Upper lobe of left lung (tissue), 4 donors: Measurements from ENCODE around the gene HAUS8.

Experiments
- CTCF ChIP-seq, 6 experiments: fragments of 450-650 bp in 4 of 6; fragments of 200-600 bp in 2 of 6; sonication (generic) in 2 of 6; IDR thresholded peaks; one replicate each; pipeline ENCODE4 v1.5.1; 2016 to 2019; ENCODE audit warnings: antibody characterized with exemption in 6 of 6
- POLR2A ChIP-seq, 4 donors: fragments of 450-650 bp; IDR thresholded peaks; one replicate each; pipeline ENCODE4 v1.5.1; 2016 to 2017; ENCODE audit warnings: antibody characterized with exemption in 4 of 4, mild to moderate bottlenecking in 2 of 4

DNA sequence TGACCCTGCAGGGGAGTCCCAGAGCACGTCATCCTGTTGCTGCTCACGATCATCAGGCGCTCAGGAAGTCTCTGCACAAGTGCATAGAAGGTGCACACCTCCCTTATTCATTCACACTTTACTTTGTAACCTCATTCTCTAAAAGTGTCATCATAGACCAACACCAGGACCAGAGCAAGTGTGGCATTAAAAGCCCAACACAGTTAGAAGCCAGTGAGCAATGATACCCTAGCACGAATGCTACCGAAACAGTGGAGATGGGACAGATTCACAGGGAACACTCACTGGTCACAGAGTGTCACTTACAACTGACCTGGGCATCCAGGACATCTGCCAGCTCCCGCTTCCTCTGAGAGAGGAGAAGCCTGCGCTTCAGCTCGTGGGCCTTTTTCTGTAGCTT lies 17.0 kb downstream of the HAUS8 start:
- TF ChIP-seq POLR2A (IDR thresholded peaks at IDR 0.05) (no peak), CTCF (IDR thresholded peaks at IDR 0.05) (no peak)
